Transverse colon (tissue), 4 donors: ENCODE data around the gene KYNU. TPM values are rescaled to one million over a fixed set of nuclear protein-coding genes. Genes with fewer than 3 reads are reported as not detected.

ENCODE experiments used
- DNase-seq: peaks from one replicate; pipeline ENCODE4 v3.0.0-alpha.2; 2019
- H3K27ac ChIP-seq, 4 donors: fragments of 200-600 bp; sonication (generic); 2 replicates each; pipeline ENCODE4 v1.5.1; 2016 to 2018; ENCODE audit warnings: inconsistent platforms in 4 of 4
- H3K27me3 ChIP-seq: fragments of 200-600 bp; sonication (generic); 2 replicates; pipeline ENCODE4 v1.5.1; 2017; ENCODE audit warnings: inconsistent platforms
- H3K36me3 ChIP-seq, 4 donors: fragments of 200-600 bp; sonication (generic); 2 replicates each; pipeline ENCODE4 v1.5.1; 2017 to 2019; ENCODE audit warnings: inconsistent platforms in 4 of 4
- H3K4me1 ChIP-seq, 4 donors: fragments of 200-600 bp; sonication (generic); 2 replicates each; pipeline ENCODE4 v1.5.1; 2017 to 2020; ENCODE audit warnings: inconsistent platforms in 4 of 4
- H3K4me3 ChIP-seq, 4 donors: fragments of 200-600 bp; sonication (generic); 1 replicate in 1 of 4; 2 replicates in 3 of 4; pipeline versions ENCODE4 v1.5.1 to v1.6.1; 2017 to 2019; ENCODE audit warnings: inconsistent platforms in 4 of 4
- H3K9me3 ChIP-seq, 2 donors: fragments of 200-600 bp; sonication (generic); 2 replicates each; pipeline ENCODE4 v1.5.1; 2017 to 2019; ENCODE audit warnings: inconsistent platforms in 2 of 2
- EP300 ChIP-seq: sonication (generic); formaldehyde crosslinking; IDR thresholded peaks from one replicate; pipeline ENCODE4 v1.6.1; 2017; ENCODE audit warnings: antibody characterized with exemption, low read depth
- POLR2A ChIP-seq: fragments of 450-650 bp; IDR thresholded peaks from one replicate; pipeline ENCODE4 v1.6.1; 2016; ENCODE audit warnings: antibody characterized with exemption, mild to moderate bottlenecking, moderate library complexity
- POLR2AphosphoS5 ChIP-seq, 3 donors: sonication (generic); formaldehyde crosslinking; IDR thresholded peaks; one replicate each; pipeline ENCODE4 v1.6.1; 2016; ENCODE audit warnings: antibody characterized with exemption in 3 of 3
- WGBS, 2 donors: methylation state at CpG; one replicate each; pipeline ENCODE4 v1.1.5; 2018; ENCODE audit warnings: low coverage in 1 of 2; 5-methylcytosine and 5-hydroxymethylcytosine counted together
- in situ Hi-C, 4 donors: fragments of 200-750 bp; cut with MboI; loops; one replicate each; pipeline versions ENCODE4 v1.15.0 to v1.15.1; 2017; ENCODE audit warnings: low sequenced_read_pairs in 3 of 4, low pct_ligation_motif_present in 1 of 4, low pct_unique_long_range_greater_than_20kb in 1 of 4
- intact Hi-C: fragments of 100-400 bp; cut with DNase I; formaldehyde crosslinking; loops from one replicate; pipeline ENCODE4 v1.15.1; 2023; ENCODE audit warnings: low total_unique reads
- total RNA-seq, 4 donors: library from RNA; depleted of rRNA; stranded (reverse); fragments of >200 nt; gene quantifications; one replicate each; pipeline ENCODE4 v1.1.0, GENCODE V29; 2016
- TF ChIP-seq, protein P1 (sequence below), 5 experiments: fragments of 200-600 bp in 3 of 5; fragments of 450-650 bp in 2 of 5; sonication (generic) in 3 of 5; IDR thresholded peaks; 1 replicate in 2 of 5; 2 replicates in 3 of 5; pipeline ENCODE4 v1.5.1; 2016 to 2017; ENCODE audit warnings: antibody characterized with exemption in 5 of 5, inconsistent platforms in 3 of 5, mild to moderate bottlenecking in 2 of 5, moderate library complexity in 1 of 5

Gene KYNU
- total RNA-seq, 4 donors from 2014 or later, result 1.2 to 4.6 TPM; not detected in 2

DNA sequence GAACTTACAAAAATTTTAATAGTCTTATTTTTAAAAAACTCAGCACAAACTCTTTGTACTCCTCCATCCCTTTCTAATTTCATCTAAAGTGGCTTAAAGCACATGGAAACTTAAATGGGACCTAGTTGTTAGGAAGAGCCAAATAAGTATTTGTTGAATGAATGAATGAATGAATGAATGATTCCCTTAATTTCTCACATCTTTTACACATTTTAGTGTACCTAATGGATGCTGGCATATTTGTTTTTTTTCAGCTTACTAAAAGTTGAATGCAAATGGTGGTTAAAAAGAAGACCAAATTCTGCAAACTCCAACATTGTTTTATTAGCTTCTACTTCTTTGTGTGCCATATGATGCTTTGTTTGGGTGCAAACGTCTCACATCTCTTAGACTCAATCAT lies 89.6 kb downstream of the KYNU start:
- 45 to 67% methylated on average over 1 of the region's 1 CpG for WGBS, 2 donors
- H3K27ac ChIP-seq, result no peak overlapping the region
- no peak for DNase-seq
- TF ChIP-seq POLR2AphosphoS5 (IDR thresholded peaks at IDR 0.05), result no peak
- TF ChIP-seq EP300, result no peak
- TF ChIP-seq POLR2A, result no peak
- TF ChIP-seq, protein P1, sequence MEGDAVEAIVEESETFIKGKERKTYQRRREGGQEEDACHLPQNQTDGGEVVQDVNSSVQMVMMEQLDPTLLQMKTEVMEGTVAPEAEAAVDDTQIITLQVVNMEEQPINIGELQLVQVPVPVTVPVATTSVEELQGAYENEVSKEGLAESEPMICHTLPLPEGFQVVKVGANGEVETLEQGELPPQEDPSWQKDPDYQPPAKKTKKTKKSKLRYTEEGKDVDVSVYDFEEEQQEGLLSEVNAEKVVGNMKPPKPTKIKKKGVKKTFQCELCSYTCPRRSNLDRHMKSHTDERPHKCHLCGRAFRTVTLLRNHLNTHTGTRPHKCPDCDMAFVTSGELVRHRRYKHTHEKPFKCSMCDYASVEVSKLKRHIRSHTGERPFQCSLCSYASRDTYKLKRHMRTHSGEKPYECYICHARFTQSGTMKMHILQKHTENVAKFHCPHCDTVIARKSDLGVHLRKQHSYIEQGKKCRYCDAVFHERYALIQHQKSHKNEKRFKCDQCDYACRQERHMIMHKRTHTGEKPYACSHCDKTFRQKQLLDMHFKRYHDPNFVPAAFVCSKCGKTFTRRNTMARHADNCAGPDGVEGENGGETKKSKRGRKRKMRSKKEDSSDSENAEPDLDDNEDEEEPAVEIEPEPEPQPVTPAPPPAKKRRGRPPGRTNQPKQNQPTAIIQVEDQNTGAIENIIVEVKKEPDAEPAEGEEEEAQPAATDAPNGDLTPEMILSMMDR (IDR thresholded peaks at IDR 0.05), result no peak
- no peaks in the 10 kb centered on the region for H3K36me3 ChIP-seq
- H3K27me3 ChIP-seq, result no peaks in the 10 kb centered on the region
- no peaks in the 10 kb centered on the region for H3K9me3 ChIP-seq
- in situ Hi-C loops (no loop called here), intact Hi-C loops (no loop called here)
- H3K4me3 ChIP-seq, result no peak overlapping the region
- no peaks in the 10 kb centered on the region for H3K4me1 ChIP-seq

DNA sequence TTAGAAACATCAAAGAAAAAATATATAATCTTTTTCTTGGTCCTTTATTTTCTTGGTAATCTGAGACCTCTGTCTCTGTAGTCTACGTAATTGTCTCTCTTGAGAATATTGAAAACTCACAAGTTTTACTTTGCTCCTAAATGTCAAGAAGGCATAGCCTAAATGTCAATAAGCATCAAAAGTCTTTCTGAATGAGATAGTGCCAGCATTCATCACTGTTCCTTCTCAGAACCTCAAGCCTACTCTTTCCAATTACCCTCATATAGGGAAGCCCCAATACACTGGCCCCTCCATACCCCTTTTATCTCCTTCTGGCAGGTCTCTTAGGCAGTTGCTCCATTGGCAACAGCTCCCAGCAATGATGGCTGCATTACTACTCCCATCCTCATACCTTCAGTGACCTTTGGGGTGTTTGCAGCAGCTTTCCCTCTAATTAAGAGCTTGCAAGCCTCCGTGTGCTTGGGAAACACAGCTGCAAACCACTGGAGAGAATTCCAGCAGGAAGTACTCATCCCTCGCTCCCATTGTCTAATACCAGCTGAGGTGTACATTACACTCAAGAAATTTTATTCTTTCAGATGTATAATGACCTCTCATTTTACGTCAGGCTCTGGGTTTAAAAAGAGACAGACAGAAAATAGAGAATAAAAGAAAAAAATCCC lies 95.8 kb downstream of the KYNU start:
- no peaks in the 10 kb centered on the region for H3K27me3 ChIP-seq
- no peaks in the 10 kb centered on the region for H3K9me3 ChIP-seq
- 85 to 89% methylated on average over 4 of the region's 4 CpGs for WGBS, 2 donors
- no peak for DNase-seq
- no peak overlapping the region for H3K27ac ChIP-seq
- in situ Hi-C loops (no loop called here), intact Hi-C loops (no loop called here)
- H3K4me1 ChIP-seq, result no peaks in the 10 kb centered on the region
- no peaks in the 10 kb centered on the region for H3K36me3 ChIP-seq
- no peak overlapping the region for H3K4me3 ChIP-seq
- TF ChIP-seq EP300 (no peak), POLR2A (no peak), POLR2AphosphoS5 (IDR thresholded peaks at IDR 0.05) (no peak)
- TF ChIP-seq, protein P1 (IDR thresholded peaks at IDR 0.05), result no peak

DNA sequence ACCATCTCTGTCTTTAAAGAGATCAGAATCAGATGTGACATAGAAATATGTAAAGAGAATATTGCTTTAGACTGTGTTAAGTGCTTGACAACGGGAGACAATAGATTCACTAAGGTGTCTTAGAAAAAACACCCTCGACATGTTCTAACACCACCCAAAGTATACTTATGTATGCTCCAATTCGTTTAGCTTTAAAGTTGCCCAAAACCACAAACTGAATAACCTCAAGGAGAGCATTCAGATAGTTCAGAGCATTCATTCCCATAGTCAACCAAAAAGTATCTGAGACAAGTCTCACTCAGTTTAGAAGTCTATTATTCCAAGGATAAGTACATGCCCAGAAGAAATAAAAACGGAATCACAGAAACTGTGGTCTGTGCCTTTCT lies 96.4 kb downstream of the KYNU start:
- H3K9me3 ChIP-seq, result no peaks in the 10 kb centered on the region
- DNase-seq, result no peak
- no peak overlapping the region for H3K4me3 ChIP-seq
- no peak overlapping the region for H3K27ac ChIP-seq
- in situ Hi-C loops (no loop called here), intact Hi-C loops (no loop called here)
- no peaks in the 10 kb centered on the region for H3K27me3 ChIP-seq
- no peaks in the 10 kb centered on the region for H3K36me3 ChIP-seq
- no peaks in the 10 kb centered on the region for H3K4me1 ChIP-seq
- 45 to 46% methylated on average over 3 to 4 of the region's 4 CpGs for WGBS, 2 donors
- TF ChIP-seq POLR2AphosphoS5 (IDR thresholded peaks at IDR 0.05) (no peak), POLR2A (no peak), EP300 (no peak)
- TF ChIP-seq, protein P1 (IDR thresholded peaks at IDR 0.05), result no peak

DNA sequence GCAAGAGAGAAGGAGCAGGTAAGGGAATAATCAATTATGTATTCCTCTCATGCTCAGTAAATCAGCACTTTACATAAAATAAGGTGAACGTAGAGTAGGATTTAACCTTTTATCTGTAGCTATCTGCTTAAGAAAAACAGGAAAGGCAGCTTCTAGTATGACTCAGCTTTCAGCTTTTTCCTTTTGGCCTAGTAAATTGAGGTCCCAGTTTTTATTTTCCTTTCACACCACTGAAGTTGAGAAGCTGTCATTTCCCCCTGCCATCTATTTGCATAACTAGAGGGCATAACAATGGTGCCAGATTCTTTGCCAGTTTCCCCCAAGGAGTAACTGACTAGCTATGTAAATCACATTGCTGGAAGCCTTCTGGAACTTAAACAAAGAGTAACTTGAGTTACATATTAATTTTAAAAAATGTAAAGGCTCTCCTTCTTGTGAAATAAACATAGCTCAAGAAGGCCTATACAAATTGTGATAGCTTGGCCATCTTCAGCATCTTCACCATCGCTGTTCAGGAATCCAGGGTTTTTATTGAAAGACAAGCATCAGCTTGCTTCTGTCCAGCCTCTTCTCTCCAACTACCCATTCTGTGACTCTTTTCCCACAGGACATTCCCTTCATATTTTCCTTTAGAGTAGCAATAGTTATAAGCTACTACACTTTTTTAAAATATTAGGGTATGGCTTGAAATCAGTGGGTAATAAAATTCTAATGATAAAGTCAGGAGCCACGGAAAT lies 97.0 kb downstream of the KYNU start:
- TF ChIP-seq, protein P1 (IDR thresholded peaks at IDR 0.05), result no peak
- no peak for TF ChIP-seq POLR2AphosphoS5 (IDR thresholded peaks at IDR 0.05)
- no peak for TF ChIP-seq POLR2A
- no peak for TF ChIP-seq EP300
- no peaks in the 10 kb centered on the region for H3K27me3 ChIP-seq
- H3K27ac ChIP-seq, result no peak overlapping the region
- H3K9me3 ChIP-seq, result no peaks in the 10 kb centered on the region
- H3K4me3 ChIP-seq, result no peak overlapping the region
- in situ Hi-C loops, result loop anchor here in 2 of 4 donors (25.0 kb wide), 1 partner anchor 287 kb away; no protein-coding TSS in a partner anchor
- no peak for DNase-seq
- H3K4me1 ChIP-seq, result no peaks in the 10 kb centered on the region
- intact Hi-C loops, result no loop called here
- 58 to 59% methylated on average over 3 of the region's 3 CpGs for WGBS, 2 donors
- H3K36me3 ChIP-seq, result no peaks in the 10 kb centered on the region
